HepG2 (cell line): ENCODE measurements around the gene CIT. TPM values are rescaled to one million over a fixed set of nuclear protein-coding genes. Genes with fewer than 3 reads are reported as not detected.

ENCODE experiments used
- ATAC-seq: fragments of 200-7000 bp; cut with Tn5 transposase; 3 replicates; pipeline ENCODE4 v1.9.1; 2020; ENCODE audit warnings: mild to moderate bottlenecking, moderate library complexity
- BruUV-seq: library from RNA; stranded (reverse); fragments of 400-500 nt; replicated peaks from 2 replicates; lab custom pipeline; 2021; lab: Mats Ljungman, UMichigan
- CTCF ChIA-PET: fragments of 300-600 bp; formaldehyde crosslinking; extraction: SDS; loops from one replicate; lab custom pipeline; 2021; ENCODE audit warnings: low total read pairs, inconsistent platforms, low intra/inter-chr PET ratio; lab: Yijun Ruan, JAX
- POLR2A ChIA-PET: fragments of 350-600 bp; sonication (Branson Sonifier 250); formaldehyde crosslinking; loops from one replicate; lab custom pipeline; 2020; ENCODE audit warnings: antibody characterized with exemption, inconsistent platforms; lab: Yijun Ruan, JAX
- DNase-seq: peaks from one replicate; pipeline ENCODE4 v3.0.0-alpha.2; 2015; ENCODE audit warnings: low spot score
- FAIRE-seq: peaks from 3 replicates; lab custom pipeline; 2011; peaks lifted over from hg19 to GRCh38; lab: Jason Lieb, UNC
- H2AFZ ChIP-seq: one replicate; pipeline ENCODE4 v1.6.1; 2011; ENCODE audit warnings: low read length, inconsistent platforms
- H3K27ac ChIP-seq: fragments of 300-600 bp; 3 replicates; pipeline ENCODE4 v1.8.0; 2011; ENCODE audit warnings: mixed run types, mild to moderate bottlenecking, mixed read lengths, low read length, inconsistent platforms; ENCODE audit not compliant: insufficient read depth; ENCODE audit errors: extremely low read length
- H3K27me3 ChIP-seq, 2 experiments: fragments of 200-600 bp in 1 of 2; 2 replicates in 1 of 2; 3 replicates in 1 of 2; pipeline versions ENCODE4 v1.6.0 to v1.8.0; 2011; ENCODE audit warnings: low read length in 2 of 2, mild to moderate bottlenecking in 2 of 2, moderate library complexity in 2 of 2, inconsistent platforms in 1 of 2; ENCODE audit not compliant: insufficient read depth in 2 of 2, control insufficient read depth in 1 of 2
- H3K36me3 ChIP-seq, 2 experiments: fragments of 200-600 bp in 1 of 2; replicated peaks in 1 of 2; 2 replicates in 1 of 2; 3 replicates in 1 of 2; pipeline versions ENCODE4 v1.5.1 to v1.8.0; 2011; ENCODE audit warnings: low read length in 2 of 2, inconsistent platforms in 1 of 2; ENCODE audit not compliant: insufficient read depth in 2 of 2, control insufficient read depth in 1 of 2
- H3K4me1 ChIP-seq: 2 replicates; pipeline ENCODE4 v1.5.1; 2012; ENCODE audit warnings: low read length, inconsistent platforms; ENCODE audit not compliant: insufficient read depth
- H3K4me2 ChIP-seq: 2 replicates; pipeline ENCODE4 v1.6.0; 2011; ENCODE audit warnings: low read depth, low read length, inconsistent platforms
- H3K4me3 ChIP-seq, 3 experiments: fragments of 200-600 bp in 1 of 3; sonication (generic), shearing (Covaris generic) in 1 of 3; replicated peaks in 1 of 3; 2 replicates each; pipeline ENCODE4 v1.5.1; 2011 to 2016; ENCODE audit warnings: low read length in 3 of 3, inconsistent platforms in 2 of 3, low read depth in 2 of 3, mild to moderate bottlenecking in 2 of 3, control low read depth in 1 of 3, mixed read lengths in 1 of 3; ENCODE audit not compliant: insufficient read depth in 1 of 3
- H3K79me2 ChIP-seq: one replicate; pipeline ENCODE4 v1.6.1; 2011; ENCODE audit warnings: low read length, inconsistent platforms; ENCODE audit not compliant: insufficient read depth
- H3K9ac ChIP-seq: 2 replicates; pipeline ENCODE4 v1.6.0; 2011; ENCODE audit warnings: mild to moderate bottlenecking, low read depth, low read length, inconsistent platforms; ENCODE audit not compliant: insufficient read depth
- H3K9me3 ChIP-seq: 2 replicates; pipeline ENCODE4 v1.5.1; 2012; ENCODE audit warnings: mild to moderate bottlenecking, low read length
- H4K20me1 ChIP-seq: 2 replicates; pipeline ENCODE4 v1.6.0; 2011; ENCODE audit warnings: inconsistent platforms, mild to moderate bottlenecking, low read length, moderate library complexity; ENCODE audit not compliant: insufficient read depth
- ATF6 ChIP-seq: sonication (generic); formaldehyde crosslinking; conservative IDR thresholded peaks from 2 replicates; pipeline ENCODE4 v1.4.0; 2020; ENCODE audit warnings: missing genetic modification reagents
- BRF2 ChIP-seq: sonication (generic); formaldehyde crosslinking; IDR thresholded peaks from 2 replicates; pipeline ENCODE4 v1.8.1; 2022; ENCODE audit warnings: mild to moderate bottlenecking, missing genetic modification reagents
- LRRFIP1 ChIP-seq: sonication (generic); formaldehyde crosslinking; conservative IDR thresholded peaks from 2 replicates; pipeline ENCODE4 v1.4.0; 2020; ENCODE audit warnings: missing genetic modification reagents
- PHF21A ChIP-seq: sonication (generic); formaldehyde crosslinking; IDR thresholded peaks from 2 replicates; pipeline ENCODE4 v1.5.0; 2020; ENCODE audit warnings: mild to moderate bottlenecking, missing genetic modification reagents
- PTBP1 ChIP-seq: fragments of 200-400 bp; formaldehyde crosslinking; IDR thresholded peaks from 2 replicates; pipeline ENCODE4 v1.6.1; 2018; ENCODE audit warnings: low read length, low read depth; ENCODE audit not compliant: poor library complexity, severe bottlenecking
- RAD21 ChIP-seq: fragments of 450-650 bp; formaldehyde crosslinking; IDR thresholded peaks from 2 replicates; pipeline ENCODE4 v1.5.0; 2020; ENCODE audit warnings: mild to moderate bottlenecking
- RCOR2 ChIP-seq: IDR thresholded peaks from 2 replicates; pipeline ENCODE4 v1.6.1; 2016; ENCODE audit warnings: missing biosample characterization, missing genetic modification reagents
- SMARCE1 ChIP-seq: fragments of 450-650 bp; IDR thresholded peaks from 2 replicates; pipeline ENCODE4 v1.6.1; 2017; ENCODE audit warnings: borderline replicate concordance
- SPEN ChIP-seq: sonication (generic); formaldehyde crosslinking; IDR thresholded peaks from 2 replicates; pipeline ENCODE4 v1.5.1; 2020; ENCODE audit warnings: low read depth, mild to moderate bottlenecking, missing genetic modification reagents
- ZBTB4 ChIP-seq: sonication (generic); formaldehyde crosslinking; IDR thresholded peaks from 2 replicates; pipeline ENCODE4 v1.4.0; 2020; ENCODE audit warnings: missing genetic modification reagents, mild to moderate bottlenecking, borderline replicate concordance
- ZBTB8A ChIP-seq: sonication (generic); formaldehyde crosslinking; IDR thresholded peaks from 2 replicates; pipeline ENCODE4 v1.4.0; 2020; ENCODE audit warnings: mild to moderate bottlenecking, low read depth, missing genetic modification reagents, borderline replicate concordance
- ZNF724P ChIP-seq: sonication (generic); formaldehyde crosslinking; IDR thresholded peaks from 2 replicates; pipeline ENCODE4 v1.8.0; 2022; ENCODE audit warnings: missing genetic modification reagents, borderline replicate concordance
- ZNF773 ChIP-seq: sonication (generic); formaldehyde crosslinking; IDR thresholded peaks from 2 replicates; pipeline ENCODE4 v1.4.0; 2020; ENCODE audit warnings: missing genetic modification reagents, borderline replicate concordance
- ZNF780A ChIP-seq: sonication (generic); formaldehyde crosslinking; IDR thresholded peaks from 2 replicates; pipeline ENCODE4 v1.8.0; 2022; ENCODE audit warnings: mild to moderate bottlenecking, missing genetic modification reagents, moderate library complexity
- ZNF790 ChIP-seq: sonication (generic); formaldehyde crosslinking; IDR thresholded peaks from 2 replicates; pipeline ENCODE4 v1.8.0; 2022; ENCODE audit warnings: missing genetic modification reagents, mild to moderate bottlenecking, borderline replicate concordance
- WGBS: methylation state at CpG from one replicate; pipeline ENCODE4 v1.1.6; 2017; ENCODE audit warnings: low lambda C conversion rate; 5-methylcytosine and 5-hydroxymethylcytosine counted together
- in situ Hi-C: cut with HindIII; loops from 2 replicates; pipeline ENCODE4 v1.10.0; 2017; ENCODE audit warnings: low pct_unique_long_range_greater_than_20kb; ENCODE audit not compliant: extremely low pct_ligation_motif_present
- intact Hi-C: fragments of 100-400 bp; cut with micrococcal nuclease; formaldehyde crosslinking; loops from one replicate; pipeline ENCODE4 v1.10.0; 2022; ENCODE audit not compliant: unreplicated experiment
- polyA plus RNA-seq, 8 experiments: library from polyadenylated mRNA; depleted of rRNA in 3 of 8; stranded (reverse) in 7 of 8; unstranded in 1 of 8; fragments of >200 nt; fragmentation: Illumina TruSeq in 4 of 8; extraction: Trizol in 4 of 8; gene quantifications; 2 replicates each; pipeline versions ENCODE4 v1.2.1 to v1.2.3, GENCODE V29; 2011 to 2016; ENCODE audit warnings: low read depth in 4 of 8, missing spikeins in 1 of 8, mixed read lengths in 1 of 8; ENCODE audit not compliant: insufficient read depth in 1 of 8
- total RNA-seq, 5 experiments: library from RNA; depleted of rRNA; stranded (reverse); fragments of >200 nt; fragmentation: Illumina TruSeq; extraction: Trizol; gene quantifications; 2 replicates each; pipeline ENCODE4 v1.2.3, GENCODE V29; 2016; ENCODE audit warnings: low read depth in 1 of 5

CIT gene
- total and polyA plus RNA-seq, 2 of the 13 experiments (the other 11 are each of a cell fraction or from before 2014, with no cell fraction given) = 7.7 to 11.7 TPM

- Histone ChIP-seq H3K79me2 (no peaks in the 10 kb centered on the region), H3K27ac (no peak overlapping the region), H3K4me3 (no peak overlapping the region), H3K27me3 (no peaks in the 10 kb centered on the region), H2AFZ (no peak overlapping the region), H3K4me1 (no peaks in the 10 kb centered on the region), H3K9me3 (no peaks in the 10 kb centered on the region), H3K36me3 (peaks cover 4 to 20% of the 10 kb centered on the region in 2 experiments), H4K20me1 (no peaks in the 10 kb centered on the region), H3K4me2 (no peak overlapping the region), H3K9ac (no peak overlapping the region)
- BruUV-seq = no TSS peak
- CTCF ChIA-PET = no interaction called here
- WGBS = 98% methylated on average over 6 of the region's 6 CpGs
- no peak for FAIRE-seq
- in situ Hi-C loops = no loop called here
- POLR2A ChIA-PET = no interaction called here
- no peak for DNase-seq
- no peak for ATAC-seq
- intact Hi-C loops = no loop called here
- TF ChIP-seq BRF2 (CRISPR knock-in tag) = no peak
- no peak for TF ChIP-seq ZBTB4
- TF ChIP-seq ZBTB8A (CRISPR knock-in tag) = no peak
- TF ChIP-seq SMARCE1 = no peak
- no peak for TF ChIP-seq PHF21A
- TF ChIP-seq SPEN (CRISPR knock-in tag) = no peak
- no peak for TF ChIP-seq RCOR2 (CRISPR knock-in tag)
- no peak for TF ChIP-seq RAD21 (CRISPR knock-in tag)
- TF ChIP-seq ZNF790 (CRISPR knock-in tag) = no peak
- TF ChIP-seq ZNF773 (CRISPR knock-in tag) = no peak
- TF ChIP-seq PTBP1 = no peak
- TF ChIP-seq ZNF724P (CRISPR knock-in tag) = no peak
- no peak for TF ChIP-seq LRRFIP1 (CRISPR knock-in tag)
- TF ChIP-seq ZNF780A (CRISPR knock-in tag) = no peak
- TF ChIP-seq ATF6 (CRISPR knock-in tag) = no peak
These were observed 177.0 kb downstream of the CIT start for GRCh38 chr12:119700078-119700477.
